ENCODE results near the gene MGAT3.

Gene MGAT3

DNA sequence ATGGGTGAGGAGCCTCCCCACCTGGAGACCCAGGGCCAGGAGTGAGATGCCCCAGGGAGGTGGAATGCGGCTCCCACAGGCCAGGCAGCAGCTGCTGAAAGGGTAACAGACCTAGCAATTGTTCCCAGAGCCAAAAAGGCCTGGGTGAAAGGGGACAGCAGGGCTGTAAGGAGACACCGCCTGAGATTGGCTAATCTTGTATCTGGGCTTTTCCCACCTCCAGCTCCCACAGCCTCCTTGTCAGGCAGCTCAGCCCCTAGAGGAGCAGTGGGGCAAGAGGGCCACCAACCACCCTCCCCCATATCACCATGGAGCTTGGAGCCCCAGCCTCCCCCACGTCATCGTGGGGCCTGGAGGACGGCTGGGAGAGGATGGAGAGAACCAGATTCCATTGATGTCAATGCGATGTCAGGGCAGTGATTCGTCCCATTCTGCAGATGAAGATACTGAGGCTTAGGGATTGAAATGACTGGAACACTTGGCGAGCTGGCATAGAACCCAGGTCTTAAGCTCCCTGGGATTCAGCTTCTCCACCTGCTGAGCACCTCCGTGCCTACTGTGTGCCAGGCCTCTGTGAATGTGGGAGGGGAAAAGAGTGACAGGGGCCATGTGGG, 2.9 kb upstream of the MGAT3 start:
- DNase-seq = no peak

DNA sequence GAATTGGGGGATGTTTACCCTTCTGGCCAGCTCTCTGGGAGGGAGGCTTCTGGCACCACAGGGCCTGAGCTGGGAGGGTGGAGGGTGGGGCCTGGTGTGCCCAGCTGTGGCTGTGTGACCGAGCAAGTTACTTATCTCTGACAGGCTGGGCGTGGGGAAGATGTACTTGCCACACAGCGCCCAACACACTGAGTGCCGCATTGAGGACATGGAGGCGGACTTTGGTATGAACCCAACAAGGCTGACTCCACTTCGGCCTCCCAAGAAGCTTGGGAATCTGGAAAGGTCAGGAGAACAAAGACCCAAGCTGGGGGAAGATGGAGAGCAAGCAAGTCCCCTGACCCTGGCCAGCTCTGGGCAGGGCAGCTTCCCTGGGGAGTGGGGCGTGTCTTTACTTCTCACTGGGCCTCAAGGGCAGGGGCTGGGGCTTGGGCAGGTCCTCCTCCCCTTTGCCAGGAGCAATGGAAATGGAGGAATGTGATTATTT, 2.4 kb upstream of the MGAT3 start:
- no peak for DNase-seq

DNA sequence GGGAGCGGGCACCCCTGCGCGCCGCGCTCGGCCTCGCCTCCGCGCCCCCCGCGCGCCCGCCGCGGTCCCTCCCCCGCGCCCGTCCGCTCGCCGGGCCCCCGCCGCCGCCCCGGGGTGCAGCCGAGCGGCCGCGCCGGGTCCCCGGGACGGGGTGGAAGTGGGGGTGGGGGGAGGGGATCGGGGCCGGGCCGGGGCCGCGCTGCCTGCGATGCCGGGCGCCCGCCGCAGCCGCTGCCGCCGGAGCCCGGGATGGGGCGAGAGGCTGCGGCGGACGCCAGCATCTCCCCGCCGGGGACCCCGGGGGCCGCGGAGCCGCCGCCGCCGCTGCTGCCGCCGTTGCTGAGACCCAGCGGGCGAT, 365 bp downstream of the MGAT3 start:
- DNase-seq = no peak

DNA sequence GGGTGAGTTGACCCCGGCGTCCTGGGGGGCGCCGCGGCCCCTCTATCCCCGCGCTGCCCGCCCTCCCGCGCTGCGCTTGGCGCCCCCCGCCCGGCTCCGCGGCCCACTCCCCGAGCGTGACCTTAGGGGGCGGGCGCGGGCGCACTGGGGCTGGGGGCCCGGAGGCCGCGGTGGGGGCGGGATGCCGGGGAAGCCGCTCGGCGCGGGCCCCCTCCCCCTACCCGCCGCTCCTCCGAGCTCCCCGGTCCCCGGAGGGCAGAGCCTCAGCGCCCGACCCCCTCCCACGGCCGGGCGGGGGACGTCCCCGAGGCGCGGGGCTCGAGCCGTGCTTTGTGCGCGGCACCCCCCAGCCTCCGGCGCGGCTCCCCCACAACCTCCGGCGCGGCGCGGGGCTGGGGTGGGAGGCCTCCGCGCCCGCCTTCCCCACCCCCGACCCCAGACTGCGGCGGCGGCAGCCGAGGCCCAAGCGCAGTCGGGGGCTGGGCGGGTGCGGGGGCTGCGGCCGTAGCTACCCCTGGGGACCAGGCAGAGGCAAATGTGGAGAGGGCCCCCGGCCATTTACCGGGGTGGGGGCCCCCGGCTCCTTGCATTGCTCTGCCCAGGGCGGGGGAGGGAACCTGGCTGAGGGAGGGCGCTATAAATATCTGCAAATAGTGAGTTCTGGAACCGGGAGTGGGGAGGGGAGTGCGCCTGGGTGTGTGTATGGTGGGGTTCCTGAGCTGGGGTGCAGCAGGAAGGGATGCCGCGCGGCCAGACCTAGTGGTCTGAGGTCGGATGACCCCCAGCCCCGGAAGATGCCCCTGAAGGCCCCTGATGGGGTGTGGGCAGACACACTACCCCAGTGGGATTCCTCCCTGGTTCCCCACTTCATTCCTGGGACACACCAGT, 988 bp downstream of the MGAT3 start:
- DNase-seq = no peak

DNA sequence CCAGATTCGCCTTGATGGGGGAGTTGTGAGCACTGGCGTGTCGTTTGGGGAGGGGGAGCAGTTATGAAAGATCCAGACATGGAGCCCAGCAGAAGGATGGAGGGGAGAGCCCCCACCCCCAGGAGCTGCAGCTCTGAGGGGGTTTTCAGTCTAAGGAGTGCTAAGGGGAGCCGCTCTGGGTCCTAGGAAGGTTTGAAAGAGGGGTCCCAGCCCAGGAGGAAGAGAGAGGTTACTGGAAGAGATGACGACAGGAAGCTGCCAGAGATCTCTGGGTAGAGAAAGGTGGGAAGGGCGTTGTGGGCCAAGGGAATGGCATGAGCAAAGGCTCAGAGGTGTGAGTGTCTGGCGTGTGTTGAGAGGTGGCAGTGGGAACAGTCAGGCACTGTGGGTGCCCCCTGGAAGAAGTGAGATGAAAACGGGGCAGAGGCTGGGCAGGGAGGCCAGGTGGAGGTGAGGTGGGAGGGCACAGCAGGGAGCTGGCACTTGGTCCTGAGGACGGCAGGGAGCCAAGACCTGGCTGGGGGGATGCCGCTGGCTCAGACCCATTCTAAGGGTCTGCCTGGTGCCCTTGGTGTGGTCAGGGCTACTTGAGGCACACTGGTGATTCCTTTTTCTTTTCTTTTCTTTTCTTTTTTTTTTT, 1.8 kb downstream of the MGAT3 start:
- no peak for DNase-seq

DNA sequence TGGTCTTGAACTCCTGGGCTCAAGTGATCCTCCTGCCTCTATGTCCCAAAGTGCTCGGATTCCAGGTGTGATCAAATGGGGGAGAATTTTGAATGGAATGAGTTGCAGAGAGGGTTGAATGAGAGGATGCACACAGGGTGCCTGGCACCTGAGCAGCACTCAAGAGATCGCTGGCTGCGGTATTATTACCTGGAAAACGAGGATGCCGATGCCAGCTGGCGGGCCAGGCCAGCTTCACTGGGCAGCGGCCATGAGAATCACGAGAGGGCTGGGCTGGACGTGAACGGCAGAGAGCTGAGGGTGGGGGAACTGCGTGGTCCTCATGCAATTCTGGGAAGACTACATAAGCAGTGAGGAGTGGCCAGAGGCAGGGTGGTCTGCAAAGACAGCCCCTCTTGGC, 2.9 kb downstream of the MGAT3 start:
- DNase-seq = no peak

DNA sequence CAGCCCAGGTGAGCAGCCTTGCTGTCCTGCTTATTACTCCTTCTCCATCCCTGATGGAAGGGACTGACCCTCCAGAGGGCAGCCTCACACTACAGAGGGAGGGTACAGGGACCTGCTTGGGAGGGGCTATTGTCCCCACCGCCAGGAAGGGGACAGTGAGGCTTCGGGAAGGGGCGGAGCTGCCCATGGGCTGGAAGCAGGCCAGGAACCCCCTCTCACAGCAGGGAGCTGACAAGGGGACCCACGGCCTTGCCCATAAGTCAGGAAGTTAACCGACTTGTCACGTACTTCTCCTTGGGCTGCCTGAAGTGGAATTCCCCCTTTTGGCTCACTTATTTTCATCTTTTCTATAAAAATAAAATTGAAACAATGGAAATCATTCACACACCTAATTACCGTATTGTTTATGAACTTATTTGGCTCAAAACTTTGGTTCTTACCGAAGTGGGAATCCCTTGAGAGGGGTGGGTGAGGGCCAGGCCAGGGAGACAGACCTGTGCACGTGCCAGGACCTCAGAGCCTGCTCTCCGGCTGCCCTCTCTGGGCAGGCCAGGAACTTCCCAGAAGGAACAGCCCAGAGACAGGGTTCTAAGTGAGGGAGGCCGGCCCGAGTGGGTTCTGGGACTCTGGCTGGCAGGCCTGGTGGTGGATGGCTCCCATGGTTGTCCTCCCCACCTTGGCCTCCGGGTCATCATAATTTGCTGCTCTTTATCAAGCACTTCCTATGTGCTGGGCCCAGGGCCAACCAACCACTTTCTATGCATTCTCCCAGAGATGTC, 5.8 kb downstream of the MGAT3 start:
- DNase-seq = no peak

DNA sequence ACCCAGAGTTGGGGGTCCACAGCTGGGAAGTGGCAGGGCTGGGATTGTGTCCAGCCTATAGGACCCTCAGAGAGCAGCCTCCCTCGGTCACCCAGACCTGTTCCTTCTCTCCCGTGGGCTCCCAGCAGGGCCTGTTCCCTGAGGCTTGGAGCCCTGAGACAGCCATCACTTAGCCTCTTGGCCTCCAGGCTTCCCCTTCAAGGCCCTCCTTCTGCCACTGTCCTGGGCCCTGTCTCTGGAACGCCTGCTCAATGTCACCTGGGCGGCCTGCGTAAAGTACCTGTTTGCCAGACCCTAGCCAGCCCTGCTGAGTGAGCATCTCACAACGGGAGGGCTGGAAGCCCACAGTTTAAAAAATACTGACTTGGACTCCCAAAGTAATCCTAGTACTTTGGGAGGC, 6.5 kb downstream of the MGAT3 start:
- DNase-seq = no peak

DNA sequence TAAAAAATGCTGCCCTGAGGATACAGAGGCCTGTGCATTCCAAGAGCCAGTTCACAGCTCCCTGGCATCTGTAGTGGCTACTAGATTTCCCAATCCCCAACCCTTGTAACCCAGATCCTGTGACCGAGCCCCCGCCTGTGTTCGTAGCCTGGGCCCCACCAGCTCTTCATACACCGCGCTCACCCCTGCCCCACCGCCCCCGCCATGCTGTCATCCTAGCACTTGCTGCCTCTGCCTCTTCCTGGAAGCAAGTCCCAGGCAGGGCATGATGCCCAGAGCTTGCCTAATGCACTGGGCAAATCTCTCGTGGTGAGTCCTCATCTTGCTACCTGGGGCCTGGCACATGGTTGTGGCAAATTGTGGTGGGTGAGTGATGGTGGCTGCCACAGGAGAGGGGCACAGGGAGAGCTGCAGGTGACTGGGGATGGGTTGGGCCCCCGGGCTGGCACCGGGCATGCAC, 7.1 kb downstream of the MGAT3 start:
- no peak for DNase-seq

DNA sequence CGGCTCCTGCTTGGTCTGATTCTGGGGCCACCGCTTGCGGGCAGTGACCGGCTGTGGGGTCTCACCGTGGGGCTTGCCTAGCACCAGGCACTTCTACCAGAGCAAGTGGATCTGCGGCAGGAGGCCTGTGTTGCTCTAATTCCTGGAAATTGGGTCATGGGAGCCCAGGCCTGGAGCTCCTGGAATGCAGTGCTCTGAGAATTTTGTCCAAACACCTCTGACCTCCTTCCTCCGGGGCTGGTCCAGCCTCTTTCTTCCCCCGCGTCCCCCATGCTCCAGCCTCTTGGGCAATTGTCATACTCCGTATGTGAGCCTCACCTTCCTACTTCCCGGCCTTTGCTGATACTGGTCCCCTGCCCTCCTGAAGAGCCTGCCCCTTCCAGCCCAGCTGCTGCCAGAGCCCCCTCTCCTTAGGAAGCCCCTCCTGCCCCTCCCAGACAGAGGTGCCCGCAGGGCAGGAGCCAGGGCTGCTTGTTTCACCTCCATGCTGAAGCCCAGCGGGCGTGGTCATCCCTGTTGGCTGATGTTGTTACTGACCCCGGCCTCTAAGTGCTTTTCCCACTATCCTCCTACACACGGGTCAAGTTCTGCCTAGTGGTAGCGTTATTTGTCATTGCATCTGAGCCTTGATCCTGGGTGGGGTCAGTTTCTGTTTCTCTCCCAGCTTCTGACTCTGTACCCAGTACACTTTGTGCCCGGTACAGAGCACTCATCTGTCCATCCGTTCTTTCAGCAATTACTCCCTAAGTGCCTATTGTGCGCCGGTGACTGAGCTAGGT, 9.6 kb downstream of the MGAT3 start:
- DNase-seq = no peak

DNA sequence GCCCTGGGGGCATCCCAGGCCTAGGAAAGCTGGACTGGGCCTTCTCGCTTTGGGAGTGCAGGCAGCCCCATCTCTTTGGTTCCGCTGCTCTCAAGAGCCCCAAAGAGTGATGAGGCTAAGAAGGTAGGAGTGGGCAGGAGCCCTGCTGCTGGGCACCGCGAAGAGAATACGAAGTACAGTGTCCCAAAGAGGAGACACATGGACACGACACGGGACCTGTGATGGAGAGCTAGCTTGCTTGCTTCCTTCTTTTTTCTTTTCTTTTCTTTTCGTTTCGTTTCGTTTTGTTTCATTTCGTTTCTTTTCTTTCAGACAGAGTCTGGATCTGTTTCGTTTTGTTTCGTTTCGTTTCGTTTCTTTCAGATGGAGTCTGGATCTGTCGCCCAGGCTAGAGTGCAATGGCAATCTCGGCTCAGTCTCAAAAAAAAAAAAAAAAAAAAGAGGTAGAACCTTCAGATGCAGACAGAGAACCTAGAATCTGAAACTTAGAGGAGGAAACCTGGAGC, 10.6 kb downstream of the MGAT3 start:
- no peak for DNase-seq

DNA sequence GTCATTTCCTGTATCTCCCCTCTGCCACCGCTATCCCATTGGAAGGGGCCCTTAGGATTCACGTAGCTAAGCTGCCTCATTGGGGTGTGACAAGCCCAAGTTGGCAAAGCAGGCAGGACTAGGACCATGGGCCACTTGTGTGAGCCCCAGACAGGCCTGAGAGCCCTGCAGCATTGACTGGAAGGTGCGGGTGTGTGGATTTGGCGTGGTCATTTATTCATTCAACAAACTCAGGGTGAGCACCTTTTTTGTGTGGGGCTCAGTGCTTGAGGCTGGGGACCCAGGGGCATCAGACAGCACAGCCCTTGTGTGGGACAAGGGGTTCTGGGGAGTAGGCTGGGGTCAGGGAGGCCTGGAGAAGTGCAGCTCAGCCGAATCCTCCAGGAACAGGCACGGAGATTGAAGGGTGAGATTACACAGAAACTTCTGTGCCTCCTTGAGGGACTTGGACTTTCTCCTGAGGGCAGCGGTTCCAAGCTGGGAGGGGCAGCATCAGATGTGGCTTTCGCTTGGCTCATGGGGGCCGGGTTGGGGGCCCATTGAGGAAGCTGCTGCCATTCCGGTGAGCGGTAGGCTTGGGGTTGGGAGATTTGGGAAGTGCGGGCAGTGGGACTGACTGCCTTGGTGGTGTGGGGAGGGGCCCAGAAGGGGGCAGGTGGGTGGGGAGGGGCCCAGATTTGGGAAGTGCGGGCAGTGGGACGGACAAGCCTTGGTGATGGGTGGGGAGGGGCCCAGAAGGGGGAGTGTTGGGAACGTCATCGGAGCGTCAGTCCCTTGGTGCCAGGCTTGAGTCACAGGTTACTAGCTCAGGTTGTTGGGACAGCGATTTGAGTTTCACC, 11.9 kb downstream of the MGAT3 start:
- no peak for DNase-seq

DNA sequence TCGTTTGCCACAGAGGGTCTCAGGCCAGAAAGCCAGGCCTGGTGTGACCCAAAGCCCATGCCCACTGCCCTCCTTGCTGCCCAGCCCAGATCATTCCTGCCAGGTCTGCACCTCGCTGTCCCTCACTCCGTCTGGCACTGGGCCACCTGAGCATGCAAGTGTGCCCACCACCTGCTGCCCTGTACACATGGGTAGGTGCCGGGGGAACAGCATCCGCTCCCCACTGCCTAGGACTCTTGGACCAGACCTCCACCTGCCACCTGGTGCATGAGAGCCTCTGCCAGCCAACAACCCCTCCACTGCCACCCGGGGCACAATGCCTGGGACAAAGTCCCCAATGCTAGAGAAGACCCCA, 12.5 kb downstream of the MGAT3 start:
- DNase-seq = no peak

DNA sequence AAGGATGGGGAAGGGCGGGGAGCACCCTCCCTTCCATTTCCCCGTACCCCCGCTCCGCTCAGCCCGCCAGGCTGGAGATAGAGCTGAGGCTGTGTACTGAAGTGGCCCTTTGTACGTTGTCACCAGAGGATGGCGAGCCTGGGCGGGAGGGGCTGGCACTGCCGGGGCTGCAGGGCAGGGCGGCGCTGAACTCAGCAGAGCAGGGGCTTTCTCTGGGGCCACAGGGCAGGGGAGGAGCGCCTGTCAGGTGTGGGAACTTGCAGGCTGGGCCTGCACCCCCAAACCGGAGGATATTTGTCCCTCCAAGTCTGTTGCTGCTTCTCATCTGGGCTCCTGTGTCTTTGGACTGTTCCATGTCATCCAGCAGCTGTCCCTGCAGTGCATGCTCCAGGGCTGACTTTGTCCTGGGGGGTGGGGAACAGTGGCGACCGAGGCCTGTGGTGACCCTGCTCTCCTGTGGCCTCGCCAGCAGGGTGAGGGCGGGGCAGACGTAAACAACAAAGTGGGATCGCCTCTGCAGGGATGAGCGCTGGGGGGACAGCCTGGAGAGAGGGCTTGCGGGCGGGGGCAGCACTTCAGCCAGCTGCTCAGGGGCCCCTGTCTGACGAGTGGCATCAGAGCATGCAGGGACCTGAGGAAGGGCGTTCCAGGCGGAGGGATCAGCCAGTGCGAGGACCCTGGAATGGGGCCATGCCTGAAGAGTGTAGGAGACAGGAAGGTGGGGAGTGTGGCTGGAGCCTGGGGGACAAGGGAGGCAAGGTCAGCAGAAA, 13.1 kb downstream of the MGAT3 start:
- no peak for DNase-seq

DNA sequence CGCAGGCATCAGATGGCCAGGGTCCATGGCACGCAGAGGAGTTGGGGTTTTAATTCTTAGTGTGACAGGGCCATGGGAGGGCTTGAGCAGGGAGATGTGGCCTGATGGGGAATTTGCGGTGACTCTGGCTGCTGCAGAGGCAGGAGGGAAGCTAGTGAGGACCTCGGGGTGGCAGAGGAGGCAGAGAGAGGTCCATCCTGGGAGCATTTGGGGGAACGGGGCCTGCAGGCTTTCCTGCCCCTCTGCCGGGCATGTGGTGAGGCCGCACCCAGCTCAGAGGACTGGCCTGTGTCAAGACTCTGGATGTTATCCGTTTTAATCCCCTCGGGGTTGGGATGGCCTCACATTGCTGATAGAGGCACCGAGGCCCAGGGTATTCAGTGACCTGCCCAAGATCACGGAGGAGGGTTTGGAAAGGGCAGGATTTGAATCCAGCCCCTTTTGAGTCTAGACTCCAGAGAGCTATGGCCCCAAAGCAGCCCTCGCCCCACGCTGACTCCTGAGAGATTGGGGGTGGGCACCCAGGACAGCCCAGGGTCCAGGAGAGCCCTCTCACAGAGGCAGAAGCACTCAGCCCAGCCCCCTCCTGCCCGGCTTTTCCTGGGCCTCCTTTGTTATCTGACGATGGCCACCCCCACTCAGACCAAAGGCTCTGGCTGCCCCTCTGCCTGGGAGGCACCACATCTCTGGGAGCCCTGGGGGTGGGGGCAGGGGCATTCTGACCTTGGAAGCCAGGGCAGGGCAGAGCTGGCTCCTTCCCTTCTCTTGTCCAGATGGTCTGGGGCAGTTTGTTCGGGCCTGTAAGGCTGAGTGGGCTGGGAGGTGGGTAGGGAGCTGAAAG, 13.9 kb downstream of the MGAT3 start:
- no peak for DNase-seq

DNA sequence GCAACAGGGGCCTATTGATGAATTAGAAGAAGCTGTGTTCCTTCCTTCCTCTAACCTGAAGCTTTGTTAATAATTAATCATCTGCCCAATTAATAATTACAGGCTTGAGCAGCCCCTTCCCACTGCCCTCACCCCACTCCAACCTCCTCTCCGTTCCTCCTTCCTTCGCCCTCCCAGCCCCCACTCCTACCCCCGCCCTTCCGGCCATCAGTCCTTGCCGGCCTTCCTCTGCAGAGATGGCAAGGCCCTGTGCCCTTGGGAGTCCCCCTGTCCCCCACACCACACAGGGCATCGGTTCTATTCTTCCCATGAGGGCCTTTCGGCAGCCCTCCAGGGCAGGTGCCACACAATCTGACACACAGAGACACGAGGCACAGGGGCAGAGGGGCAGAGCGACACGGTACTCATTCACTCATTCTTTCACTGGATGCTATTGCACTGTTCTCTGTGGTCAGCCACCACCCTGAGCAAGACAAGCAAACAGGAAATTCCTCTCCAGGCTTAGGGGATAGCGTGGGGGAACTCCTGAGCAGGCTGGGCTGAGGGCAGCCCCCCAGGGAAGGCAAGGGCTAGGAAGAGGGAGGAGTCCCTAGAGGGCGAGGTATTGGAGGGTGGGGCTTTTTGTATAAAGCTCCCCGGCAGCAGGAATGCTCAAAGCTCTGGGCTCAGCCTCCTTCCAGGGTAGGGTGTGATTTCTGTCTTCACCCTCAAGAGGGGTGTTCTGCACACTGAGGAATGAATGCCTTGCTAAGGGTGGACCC, 14.7 kb downstream of the MGAT3 start:
- DNase-seq = no peak

DNA sequence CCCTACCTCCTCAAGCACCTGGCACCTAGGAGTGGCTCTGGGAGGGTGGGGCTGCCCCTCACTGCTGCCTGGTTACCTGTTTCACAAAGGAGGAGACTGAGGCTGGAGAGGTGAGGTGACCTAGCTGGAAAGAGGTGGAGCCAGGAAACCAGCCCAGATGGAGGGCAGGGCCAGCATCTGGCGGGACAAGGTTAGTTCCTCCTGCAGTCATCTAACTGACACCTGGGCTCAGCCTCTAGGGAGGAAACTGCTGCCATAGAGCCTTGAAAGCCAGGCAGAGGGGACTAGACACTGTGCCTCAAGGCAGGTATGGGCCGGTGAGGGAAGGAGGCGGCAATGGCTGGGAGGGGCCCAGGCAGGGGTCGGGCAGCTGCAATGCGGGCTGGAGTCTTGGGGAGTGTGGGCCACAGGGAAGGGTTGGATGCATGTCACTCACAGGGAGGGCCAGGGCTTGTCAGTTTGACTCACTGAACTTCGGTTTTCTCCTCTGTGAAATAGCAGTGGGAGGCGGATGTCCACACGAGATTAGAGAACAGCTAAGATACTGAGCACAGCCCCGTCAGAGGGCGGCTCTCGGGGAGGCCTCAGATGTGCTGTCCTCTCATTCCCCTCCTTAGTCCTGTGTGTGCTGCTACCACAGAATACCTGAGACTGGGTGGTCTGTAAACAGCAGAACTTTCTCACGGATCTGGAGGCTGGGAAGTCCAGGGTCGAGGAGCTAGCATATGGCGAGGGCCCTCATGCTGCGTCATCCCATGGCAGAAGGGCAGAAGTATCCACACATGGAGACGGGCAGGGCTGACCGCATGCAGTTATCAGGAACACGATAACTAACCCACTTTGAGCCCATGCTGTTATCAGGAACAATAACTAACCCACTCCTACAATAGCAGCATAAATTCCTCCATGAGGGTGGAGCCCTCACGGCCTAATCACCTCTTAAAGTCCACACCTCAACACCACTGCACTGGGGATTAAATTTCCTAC, 16.1 kb downstream of the MGAT3 start:
- DNase-seq = no peak

All from cortex of kidney (tissue), 1 donor.